Erythroblast (primary cell): ENCODE data around the gene CACNA1E.

Experiments
- GATA1 ChIP-seq: IDR thresholded peaks from 2 replicates; pipeline ENCODE4 v1.6.1; 2011; ENCODE audit warnings: low read depth, mild to moderate bottlenecking, control low read depth, low read length, moderate library complexity
- POLR2A ChIP-seq: IDR thresholded peaks from 2 replicates; pipeline ENCODE4 v1.6.1; 2011; ENCODE audit warnings: mild to moderate bottlenecking, low read length

GRCh38 chr1:181548497-181548896 lies 65.2 kb downstream of the CACNA1E start:
- TF ChIP-seq POLR2A (no peak), GATA1 (no peak)
